ENCODE measurements around the gene CDCA7. TPM values are rescaled to one million over a fixed set of nuclear protein-coding genes. Genes with fewer than 3 reads are reported as not detected.
"Not testable (repeated sequence)": the region's sequence is repeated elsewhere in the genome, so short reads cannot be mapped to it uniquely, and the experiment has no call there.

CDCA7 gene
- 9.9 TPM for total RNA-seq

- Histone ChIP-seq H3K9me3 (ENCODE audit: control insufficient read depth in 3 of 3, low read length in 3 of 3) (no peaks in the 10 kb centered on the region), H3K4me3 (ENCODE audit: low read length in 3 of 3) (peak within 1 kb of the TSS; percentile 72 to 89 (median 81)), H3K27ac (ENCODE audit: low read depth, low read length) (peak within 1 kb of the TSS; percentile 80), H3K36me3 (ENCODE audit: control insufficient read depth in 3 of 3, insufficient read depth in 3 of 3, low read length in 3 of 3) (no peaks in the 10 kb centered on the region), H3K27me3 (ENCODE audit: control insufficient read depth in 3 of 3, insufficient read depth in 3 of 3, low read length in 3 of 3) (peaks cover 0 to 31% (median 14%) of the 10 kb centered on the region in 3 donors), H3K9ac (ENCODE audit: low read depth in 1 of 3, low read length in 3 of 3) (peak within 1 kb of the TSS; percentile 72 to 83 (median 79)), H3K4me1 (ENCODE audit: control insufficient read depth in 3 of 3, insufficient read depth in 3 of 3, low read length in 3 of 3) (peaks cover 10 to 19% (median 11%) of the 10 kb centered on the region in 3 donors)
Measured at GRCh38 chr2:173354582-173355131, at the start of gene CDCA7. CDCA7 (plus strand) TSS chr2:173354872; CDS start chr2:173354964, 92 bp downstream.

GRCh38 chr2:173305303-173305702 lies 49.4 kb upstream of the CDCA7 start:
- Histone ChIP-seq H3K4me3 (ENCODE audit: low read length in 3 of 3) (no peak overlapping the region), H3K27me3 (ENCODE audit: control insufficient read depth in 3 of 3, insufficient read depth in 3 of 3, low read length in 3 of 3) (no peaks in the 10 kb centered on the region), H3K36me3 (ENCODE audit: control insufficient read depth in 3 of 3, insufficient read depth in 3 of 3, low read length in 3 of 3) (no peaks in the 10 kb centered on the region), H3K27ac (ENCODE audit: low read depth, low read length) (no peak overlapping the region), H3K4me1 (ENCODE audit: control insufficient read depth in 3 of 3, insufficient read depth in 3 of 3, low read length in 3 of 3) (no peaks in the 10 kb centered on the region), H3K9ac (ENCODE audit: low read depth in 1 of 3, low read length in 3 of 3) (no peak overlapping the region), H3K9me3 (ENCODE audit: control insufficient read depth in 3 of 3, low read length in 3 of 3) (no peaks in the 10 kb centered on the region)

DNA sequence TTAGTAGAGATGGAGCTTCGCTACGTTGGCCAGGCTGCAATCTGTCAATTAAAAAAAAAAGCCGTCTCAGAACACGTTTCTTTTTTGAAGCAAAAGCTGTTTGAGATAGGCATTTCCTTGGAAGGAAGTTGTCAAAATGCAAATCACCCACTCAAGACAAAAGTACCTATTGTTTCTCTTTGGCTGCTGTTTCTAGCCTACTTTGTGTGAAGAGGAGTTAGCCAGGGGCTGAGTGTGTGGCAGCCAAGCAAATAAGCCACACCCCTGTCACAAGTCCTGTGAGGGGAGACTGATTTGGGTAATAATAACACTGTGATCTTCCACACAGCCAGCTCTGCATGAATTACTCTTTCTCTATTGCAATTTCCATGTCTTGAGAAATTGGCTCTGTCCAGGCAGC lies 47.4 kb upstream of the CDCA7 start:
- Histone ChIP-seq H3K36me3 (ENCODE audit: control insufficient read depth in 3 of 3, insufficient read depth in 3 of 3, low read length in 3 of 3) (no peaks in the 10 kb centered on the region), H3K27me3 (ENCODE audit: control insufficient read depth in 3 of 3, insufficient read depth in 3 of 3, low read length in 3 of 3) (no peaks in the 10 kb centered on the region), H3K27ac (ENCODE audit: low read depth, low read length) (no peak overlapping the region), H3K9ac (ENCODE audit: low read depth in 1 of 3, low read length in 3 of 3) (no peak overlapping the region), H3K4me1 (ENCODE audit: control insufficient read depth in 3 of 3, insufficient read depth in 3 of 3, low read length in 3 of 3) (no peaks in the 10 kb centered on the region), H3K4me3 (ENCODE audit: low read length in 3 of 3) (no peak overlapping the region), H3K9me3 (ENCODE audit: control insufficient read depth in 3 of 3, low read length in 3 of 3) (no peaks in the 10 kb centered on the region)

DNA sequence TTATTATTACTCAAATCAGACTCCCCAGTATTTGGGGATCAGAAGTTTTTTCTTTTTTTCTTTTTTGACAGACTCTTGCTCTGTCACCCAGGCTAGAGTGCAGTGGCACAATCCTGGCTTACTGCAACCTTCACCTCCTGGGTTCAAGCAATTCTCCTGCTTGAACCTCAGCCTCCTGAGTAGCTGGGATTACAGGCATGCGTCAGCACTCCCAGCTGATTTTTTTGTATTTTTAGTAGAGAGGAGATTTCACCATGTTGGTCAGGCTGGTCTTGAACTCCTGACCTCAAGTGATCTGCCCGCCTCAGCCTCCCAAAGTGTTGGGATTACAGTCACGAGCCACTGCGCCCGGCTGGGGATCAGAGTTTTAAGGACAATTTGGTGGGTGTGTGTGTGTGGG lies 45.3 kb upstream of the CDCA7 start:
- not testable (repeated sequence) for H3K4me1 ChIP-seq (ENCODE audit: control insufficient read depth in 3 of 3, insufficient read depth in 3 of 3, low read length in 3 of 3); H3K27ac ChIP-seq (ENCODE audit: low read depth, low read length); H3K9me3 ChIP-seq (ENCODE audit: control insufficient read depth in 3 of 3, low read length in 3 of 3); H3K9ac ChIP-seq (ENCODE audit: low read depth in 1 of 3, low read length in 3 of 3); H3K4me3 ChIP-seq (ENCODE audit: low read length in 3 of 3); H3K27me3 ChIP-seq (ENCODE audit: control insufficient read depth in 3 of 3, insufficient read depth in 3 of 3, low read length in 3 of 3); H3K36me3 ChIP-seq (ENCODE audit: control insufficient read depth in 3 of 3, insufficient read depth in 3 of 3, low read length in 3 of 3)

GRCh38 chr2:173311844-173312606 lies 42.6 kb upstream of the CDCA7 start:
- no peak overlapping the region for H3K9ac ChIP-seq (ENCODE audit: low read depth in 1 of 3, low read length in 3 of 3)
- H3K4me1 ChIP-seq (ENCODE audit: control insufficient read depth in 3 of 3, insufficient read depth in 3 of 3, low read length in 3 of 3), result no peaks in the 10 kb centered on the region
- no peak overlapping the region for H3K27ac ChIP-seq (ENCODE audit: low read depth, low read length)
- H3K27me3 ChIP-seq (ENCODE audit: control insufficient read depth in 3 of 3, insufficient read depth in 3 of 3, low read length in 3 of 3), result no peaks in the 10 kb centered on the region
- H3K9me3 ChIP-seq (ENCODE audit: control insufficient read depth in 3 of 3, low read length in 3 of 3), result no peaks in the 10 kb centered on the region
- H3K4me3 ChIP-seq (ENCODE audit: low read length in 3 of 3), result no peak overlapping the region
- no peaks in the 10 kb centered on the region for H3K36me3 ChIP-seq (ENCODE audit: control insufficient read depth in 3 of 3, insufficient read depth in 3 of 3, low read length in 3 of 3)

GRCh38 chr2:173323371-173323770 lies 31.3 kb upstream of the CDCA7 start:
- H3K4me1 ChIP-seq (ENCODE audit: control insufficient read depth in 3 of 3, insufficient read depth in 3 of 3, low read length in 3 of 3), result no peaks in the 10 kb centered on the region
- no peaks in the 10 kb centered on the region for H3K36me3 ChIP-seq (ENCODE audit: control insufficient read depth in 3 of 3, insufficient read depth in 3 of 3, low read length in 3 of 3)
- H3K9ac ChIP-seq (ENCODE audit: low read depth in 1 of 3, low read length in 3 of 3), result no peak overlapping the region
- no peak overlapping the region for H3K27ac ChIP-seq (ENCODE audit: low read depth, low read length)
- peaks cover 0 to 3% (median 0%) of the 10 kb centered on the region in 3 donors for H3K27me3 ChIP-seq (ENCODE audit: control insufficient read depth in 3 of 3, insufficient read depth in 3 of 3, low read length in 3 of 3)
- no peak overlapping the region for H3K4me3 ChIP-seq (ENCODE audit: low read length in 3 of 3)
- peaks cover 2 to 5% (median 3%) of the 10 kb centered on the region in 3 donors for H3K9me3 ChIP-seq (ENCODE audit: control insufficient read depth in 3 of 3, low read length in 3 of 3)

DNA sequence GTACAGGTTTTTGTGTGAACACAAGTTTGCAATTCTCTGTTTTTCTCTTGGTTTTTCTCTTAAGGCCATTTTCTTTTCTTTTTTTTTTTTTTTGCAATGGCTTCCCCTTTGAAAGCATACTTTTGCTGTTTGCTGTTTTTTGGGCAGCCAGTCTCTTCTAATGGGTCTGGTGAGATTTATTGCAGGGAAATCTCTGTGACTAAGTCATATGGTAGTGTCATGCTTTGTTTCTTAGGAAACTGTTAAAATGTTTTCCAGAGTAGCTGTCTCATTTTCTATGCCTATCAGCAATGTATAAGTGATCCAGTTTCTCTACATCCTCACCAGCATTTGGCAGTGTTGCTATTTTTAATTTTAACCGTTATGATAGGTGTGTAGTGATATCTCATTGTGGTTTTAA lies 27.9 kb upstream of the CDCA7 start:
- Histone ChIP-seq H3K27me3 (ENCODE audit: control insufficient read depth in 3 of 3, insufficient read depth in 3 of 3, low read length in 3 of 3) (peaks cover 0 to 3% (median 0%) of the 10 kb centered on the region in 3 donors), H3K4me1 (ENCODE audit: control insufficient read depth in 3 of 3, insufficient read depth in 3 of 3, low read length in 3 of 3) (no peaks in the 10 kb centered on the region), H3K9ac (ENCODE audit: low read depth in 1 of 3, low read length in 3 of 3) (no peak overlapping the region), H3K4me3 (ENCODE audit: low read length in 3 of 3) (no peak overlapping the region), H3K27ac (ENCODE audit: low read depth, low read length) (no peak overlapping the region), H3K9me3 (ENCODE audit: control insufficient read depth in 3 of 3, low read length in 3 of 3) (peaks cover 2 to 18% (median 5%) of the 10 kb centered on the region in 3 donors), H3K36me3 (ENCODE audit: control insufficient read depth in 3 of 3, insufficient read depth in 3 of 3, low read length in 3 of 3) (no peaks in the 10 kb centered on the region)

DNA sequence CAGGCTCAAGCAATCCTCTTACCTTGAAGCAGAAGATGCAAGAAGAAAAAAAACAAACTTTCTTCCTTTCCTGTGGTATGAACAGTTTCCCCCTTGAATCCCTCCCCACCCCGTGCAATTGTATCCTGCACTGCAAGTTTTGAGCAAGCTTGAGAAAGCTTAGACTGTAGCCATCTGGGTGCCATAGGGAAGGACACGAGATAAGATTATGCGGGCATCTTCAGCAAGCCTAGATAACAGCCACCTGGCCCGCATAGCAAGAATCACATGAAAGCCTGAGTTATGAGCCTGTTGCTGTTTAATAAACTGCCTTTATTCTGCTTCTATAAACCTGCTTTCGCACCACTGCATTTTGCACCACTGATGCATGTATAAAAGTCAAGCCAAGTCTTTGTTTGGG lies 27.3 kb upstream of the CDCA7 start:
- no peak overlapping the region for H3K4me3 ChIP-seq (ENCODE audit: low read length in 3 of 3)
- H3K9ac ChIP-seq (ENCODE audit: low read depth in 1 of 3, low read length in 3 of 3), result no peak overlapping the region
- no peaks in the 10 kb centered on the region for H3K4me1 ChIP-seq (ENCODE audit: control insufficient read depth in 3 of 3, insufficient read depth in 3 of 3, low read length in 3 of 3)
- H3K27ac ChIP-seq (ENCODE audit: low read depth, low read length), result no peak overlapping the region
- no peaks in the 10 kb centered on the region for H3K36me3 ChIP-seq (ENCODE audit: control insufficient read depth in 3 of 3, insufficient read depth in 3 of 3, low read length in 3 of 3)
- H3K9me3 ChIP-seq (ENCODE audit: control insufficient read depth in 3 of 3, low read length in 3 of 3), result peaks cover 2 to 19% (median 5%) of the 10 kb centered on the region in 3 donors
- peaks cover 0 to 3% (median 0%) of the 10 kb centered on the region in 3 donors for H3K27me3 ChIP-seq (ENCODE audit: control insufficient read depth in 3 of 3, insufficient read depth in 3 of 3, low read length in 3 of 3)

DNA sequence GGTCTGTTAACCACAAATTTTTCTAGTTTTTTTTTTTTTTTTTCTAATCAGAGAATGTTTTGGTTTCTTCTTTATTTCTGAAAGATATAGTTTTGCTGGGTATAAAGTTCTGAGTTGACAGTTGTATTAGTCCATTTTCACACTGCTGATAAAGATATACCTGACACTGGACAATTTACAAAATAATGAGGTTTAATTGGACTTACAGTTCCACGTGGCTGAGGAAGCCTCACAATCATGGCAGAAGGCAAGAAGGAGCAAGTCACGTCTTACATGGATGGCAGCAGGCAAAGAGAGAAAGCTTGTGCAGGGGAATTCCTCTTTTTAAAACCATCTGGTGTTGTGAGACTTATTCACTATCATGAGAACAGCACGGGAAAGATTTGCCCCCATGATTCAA lies 21.7 kb upstream of the CDCA7 start:
- not testable (repeated sequence) for H3K9ac ChIP-seq (ENCODE audit: low read depth in 1 of 3, low read length in 3 of 3); H3K27me3 ChIP-seq (ENCODE audit: control insufficient read depth in 3 of 3, insufficient read depth in 3 of 3, low read length in 3 of 3); H3K4me1 ChIP-seq (ENCODE audit: control insufficient read depth in 3 of 3, insufficient read depth in 3 of 3, low read length in 3 of 3); H3K36me3 ChIP-seq (ENCODE audit: control insufficient read depth in 3 of 3, insufficient read depth in 3 of 3, low read length in 3 of 3); H3K4me3 ChIP-seq (ENCODE audit: low read length in 3 of 3); H3K27ac ChIP-seq (ENCODE audit: low read depth, low read length)
- peaks cover 2 to 16% (median 4%) of the 10 kb centered on the region in 3 donors for H3K9me3 ChIP-seq (ENCODE audit: control insufficient read depth in 3 of 3, low read length in 3 of 3)

DNA sequence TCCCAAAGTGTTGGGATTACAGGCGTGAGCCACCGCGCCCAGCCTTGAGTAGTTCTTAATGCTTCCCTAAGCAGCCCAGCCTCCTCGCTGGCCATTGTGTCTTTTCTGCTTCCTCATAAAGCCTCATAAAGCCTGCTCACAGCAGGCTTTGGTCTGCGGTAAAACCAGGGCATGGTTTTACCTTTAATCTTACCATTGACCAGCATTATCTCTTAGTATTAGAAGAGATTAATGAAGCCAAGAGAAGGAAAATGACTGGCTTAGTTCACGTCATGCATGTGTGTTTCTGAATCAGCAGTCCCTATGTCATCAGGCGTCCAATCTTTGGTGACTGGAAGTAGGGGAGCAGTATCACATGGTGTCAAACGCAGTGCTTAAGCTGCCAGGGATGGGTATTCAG lies 14.9 kb upstream of the CDCA7 start:
- Histone ChIP-seq H3K4me1 (ENCODE audit: control insufficient read depth in 3 of 3, insufficient read depth in 3 of 3, low read length in 3 of 3) (no peaks in the 10 kb centered on the region), H3K27me3 (ENCODE audit: control insufficient read depth in 3 of 3, insufficient read depth in 3 of 3, low read length in 3 of 3) (no peaks in the 10 kb centered on the region), H3K9me3 (ENCODE audit: control insufficient read depth in 3 of 3, low read length in 3 of 3) (no peaks in the 10 kb centered on the region), H3K36me3 (ENCODE audit: control insufficient read depth in 3 of 3, insufficient read depth in 3 of 3, low read length in 3 of 3) (no peaks in the 10 kb centered on the region), H3K9ac (ENCODE audit: low read depth in 1 of 3, low read length in 3 of 3) (no peak overlapping the region), H3K27ac (ENCODE audit: low read depth, low read length) (no peak overlapping the region), H3K4me3 (ENCODE audit: low read length in 3 of 3) (no peak overlapping the region)

Data from skeletal muscle tissue (tissue), 4 donors.